Sigmoid colon (tissue), 7 donors: ENCODE measurements around the gene NFIB. TPM values are rescaled to one million over a fixed set of nuclear protein-coding genes. Genes with fewer than 3 reads are reported as not detected.
A peak's percentile ranks its signal among the peaks of the same experiment; 100 is the strongest.

Experiments
- DNase-seq: peaks from one replicate; pipeline ENCODE4 v3.0.0-alpha.2; 2019
- H3K27ac ChIP-seq, 4 donors: fragments of 200-600 bp; sonication (generic); one replicate each; pipeline ENCODE4 v1.5.1; 2016 to 2019; ENCODE audit warnings: mild to moderate bottlenecking in 1 of 4
- H3K27me3 ChIP-seq, 3 donors: fragments of 200-600 bp; sonication (generic); one replicate each; pipeline ENCODE4 v1.5.1; 2019; ENCODE audit warnings: mild to moderate bottlenecking in 1 of 3
- H3K36me3 ChIP-seq, 4 donors: fragments of 200-600 bp; sonication (generic); one replicate each; pipeline ENCODE4 v1.5.1; 2016 to 2019
- H3K4me1 ChIP-seq, 4 donors: fragments of 200-600 bp; sonication (generic); one replicate each; pipeline ENCODE4 v1.5.1; 2017 to 2019
- H3K4me3 ChIP-seq, 4 donors: fragments of 200-600 bp; sonication (generic); one replicate each; pipeline ENCODE4 v1.5.1; 2017 to 2019; ENCODE audit warnings: mild to moderate bottlenecking in 2 of 4, moderate library complexity in 1 of 4
- H3K9me3 ChIP-seq, 4 donors: fragments of 200-600 bp in 3 of 4; sonication (generic) in 3 of 4; one replicate each; pipeline versions ENCODE4 v1.5.1 to v1.6.1; 2013 to 2019
- CTCF ChIP-seq, 4 experiments: fragments of 450-650 bp in 3 of 4; fragments of 200-600 bp in 1 of 4; IDR thresholded peaks; one replicate each; pipeline ENCODE4 v1.5.1; 2016 to 2019; ENCODE audit warnings: antibody characterized with exemption in 4 of 4, mild to moderate bottlenecking in 3 of 4, moderate library complexity in 2 of 4
- EP300 ChIP-seq, 4 donors: sonication (generic); formaldehyde crosslinking; IDR thresholded peaks; one replicate each; pipeline ENCODE4 v1.6.1; 2017; ENCODE audit warnings: antibody characterized with exemption in 4 of 4
- POLR2A ChIP-seq, 2 donors: fragments of 450-650 bp; IDR thresholded peaks; one replicate each; pipeline ENCODE4 v1.6.1; 2016; ENCODE audit warnings: antibody characterized with exemption in 2 of 2, mild to moderate bottlenecking in 2 of 2, moderate library complexity in 2 of 2
- POLR2AphosphoS5 ChIP-seq, 4 donors: sonication (generic); formaldehyde crosslinking; IDR thresholded peaks; one replicate each; pipeline ENCODE4 v1.6.1; 2017; ENCODE audit warnings: antibody characterized with exemption in 4 of 4
- WGBS, 2 donors: extraction: QIAGEN DNeasy Blood & Tissue Kit; methylation state at CpG; one replicate each; pipeline ENCODE4 v1.1.7; 2013; 5-methylcytosine and 5-hydroxymethylcytosine counted together
- intact Hi-C: fragments of 100-400 bp; cut with DNase I; formaldehyde crosslinking; loops from one replicate; pipeline ENCODE4 v1.15.1; 2023
- polyA plus RNA-seq, 3 donors: library from polyadenylated mRNA; stranded (reverse); fragments of 200-250 nt; gene quantifications; one replicate each; pipeline ENCODE4 v1.2.3, GENCODE V29; 2013
- total RNA-seq, 4 donors: library from RNA; depleted of rRNA; stranded (reverse); fragments of >200 nt; gene quantifications; one replicate each; pipeline ENCODE4 v1.1.0, GENCODE V29; 2016
- donor health status: healthy with polysubstance abuse.
- donor health status: Bipolar disorder and iron deficiency.
- donor health status: healthy.

Gene NFIB
- total and polyA plus RNA-seq, 7 donors, result 3.7 to 129 (median 45.3) TPM

- 19 to 62% methylated on average over 5 of the region's 5 CpGs for WGBS, 2 donors
- no peak overlapping the region for H3K4me3 ChIP-seq
- peaks cover 0 to 66% (median 30%) of the 10 kb centered on the region in 4 donors for H3K4me1 ChIP-seq
- no peaks in the 10 kb centered on the region for H3K9me3 ChIP-seq
- no peaks in the 10 kb centered on the region for H3K27me3 ChIP-seq
- H3K27ac ChIP-seq, result peak overlapping the region in 1 of 4 donors; percentile 4
- no peaks in the 10 kb centered on the region for H3K36me3 ChIP-seq
- no peak for DNase-seq
- TF ChIP-seq POLR2A (IDR thresholded peaks at IDR 0.05) (no peak), POLR2AphosphoS5 (IDR thresholded peaks at IDR 0.05) (no peak), CTCF (IDR thresholded peaks at IDR 0.05) (no peak), EP300 (IDR thresholded peaks at IDR 0.05) (no peak)
- intact Hi-C loops, result no loop called here
These were observed 101.1 kb downstream of the NFIB start for GRCh38 chr9:14212697-14213420.

- intact Hi-C loops, result no loop called here
- Histone ChIP-seq H3K36me3 (no peaks in the 10 kb centered on the region), H3K27me3 (no peaks in the 10 kb centered on the region), H3K4me1 (peaks cover 0 to 70% (median 31%) of the 10 kb centered on the region in 4 donors), H3K27ac (peak overlapping the region in 3 of 4 donors; percentile 5 to 25 (median 22)), H3K9me3 (no peaks in the 10 kb centered on the region), H3K4me3 (no peak overlapping the region)
- TF ChIP-seq CTCF (IDR thresholded peaks at IDR 0.05) (no peak), POLR2AphosphoS5 (IDR thresholded peaks at IDR 0.05) (no peak), POLR2A (IDR thresholded peaks at IDR 0.05) (no peak), EP300 (IDR thresholded peaks at IDR 0.05) (no peak)
- WGBS, 2 donors, result 55 to 62% methylated on average over 1 of the region's 1 CpG
- no peak for DNase-seq
These were observed 101.9 kb downstream of the NFIB start for GRCh38 chr9:14212077-14212476.

DNA sequence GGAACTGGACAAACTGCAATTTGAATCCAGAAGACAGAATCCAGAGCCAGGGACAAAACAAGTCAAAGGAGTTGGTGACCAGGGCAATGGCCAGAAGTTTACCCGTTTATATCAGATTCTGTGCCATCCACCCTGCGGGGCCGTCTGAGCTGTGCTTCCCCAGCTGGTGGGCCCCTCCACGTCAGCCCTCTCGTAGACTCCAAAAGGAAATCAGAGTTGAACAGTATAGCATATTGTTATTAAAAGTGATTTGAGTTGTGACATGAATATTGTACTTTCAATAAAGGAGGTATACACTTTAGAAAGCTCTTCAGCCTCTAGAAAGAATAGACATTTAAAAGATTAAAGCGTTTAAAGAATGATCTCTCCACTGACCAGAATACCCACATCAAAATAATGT lies 102.4 kb downstream of the NFIB start:
- Histone ChIP-seq H3K27ac (peak overlapping the region in 3 of 4 donors; percentile 5 to 25 (median 22)), H3K4me1 (peaks cover 0 to 75% (median 34%) of the 10 kb centered on the region in 4 donors), H3K27me3 (no peaks in the 10 kb centered on the region), H3K36me3 (no peaks in the 10 kb centered on the region), H3K9me3 (no peaks in the 10 kb centered on the region), H3K4me3 (no peak overlapping the region)
- intact Hi-C loops, result no loop called here
- WGBS, 2 donors, result 69 to 85% methylated on average over 6 of the region's 6 CpGs
- DNase-seq, result no peak
- TF ChIP-seq POLR2AphosphoS5 (IDR thresholded peaks at IDR 0.05) (no peak), POLR2A (IDR thresholded peaks at IDR 0.05) (no peak), CTCF (IDR thresholded peaks at IDR 0.05) (no peak), EP300 (IDR thresholded peaks at IDR 0.05) (no peak)

DNA sequence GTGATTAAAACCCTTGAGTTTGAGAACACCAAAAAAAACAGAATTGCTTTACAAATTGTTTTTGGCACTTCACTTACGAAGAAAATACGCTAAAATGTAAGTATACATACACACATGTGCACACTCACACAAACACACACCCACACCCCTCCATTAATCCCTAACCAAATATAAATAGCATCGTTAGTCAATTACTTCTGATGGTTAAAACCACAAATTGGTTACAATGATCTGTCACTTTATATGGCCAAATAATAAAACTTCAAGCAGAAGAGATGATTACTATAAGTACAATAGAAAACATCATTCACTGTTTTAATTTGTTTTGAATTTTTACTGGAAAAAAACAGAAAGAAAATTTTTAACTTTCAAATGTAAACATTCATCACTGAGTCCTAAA lies 103.5 kb downstream of the NFIB start:
- 76 to 79% methylated on average over 3 of the region's 3 CpGs for WGBS, 2 donors
- Histone ChIP-seq H3K4me1 (peaks cover 0 to 79% (median 40%) of the 10 kb centered on the region in 4 donors), H3K4me3 (no peak overlapping the region), H3K36me3 (no peaks in the 10 kb centered on the region), H3K27me3 (no peaks in the 10 kb centered on the region), H3K27ac (no peak overlapping the region), H3K9me3 (no peaks in the 10 kb centered on the region)
- no peak for DNase-seq
- intact Hi-C loops, result no loop called here
- no peak for TF ChIP-seq CTCF (IDR thresholded peaks at IDR 0.05)
- no peak for TF ChIP-seq POLR2A (IDR thresholded peaks at IDR 0.05)
- no peak for TF ChIP-seq POLR2AphosphoS5 (IDR thresholded peaks at IDR 0.05)
- no peak for TF ChIP-seq EP300 (IDR thresholded peaks at IDR 0.05)
